ENCODE measurements around the gene SLC35G2. TPM values are rescaled to one million over a fixed set of nuclear protein-coding genes. Genes with fewer than 3 reads are reported as not detected.

SLC35G2 gene
- 9.2 and 11.3 TPM in 2 replicates for total RNA-seq

GRCh38 chr3:136818769-136819391, at the start of gene SLC35G2:
TSS of gene SLC35G2 (plus strand) at chr3:136819126. CDS start at chr3:136854461, 35,335 bp downstream.

DNA sequence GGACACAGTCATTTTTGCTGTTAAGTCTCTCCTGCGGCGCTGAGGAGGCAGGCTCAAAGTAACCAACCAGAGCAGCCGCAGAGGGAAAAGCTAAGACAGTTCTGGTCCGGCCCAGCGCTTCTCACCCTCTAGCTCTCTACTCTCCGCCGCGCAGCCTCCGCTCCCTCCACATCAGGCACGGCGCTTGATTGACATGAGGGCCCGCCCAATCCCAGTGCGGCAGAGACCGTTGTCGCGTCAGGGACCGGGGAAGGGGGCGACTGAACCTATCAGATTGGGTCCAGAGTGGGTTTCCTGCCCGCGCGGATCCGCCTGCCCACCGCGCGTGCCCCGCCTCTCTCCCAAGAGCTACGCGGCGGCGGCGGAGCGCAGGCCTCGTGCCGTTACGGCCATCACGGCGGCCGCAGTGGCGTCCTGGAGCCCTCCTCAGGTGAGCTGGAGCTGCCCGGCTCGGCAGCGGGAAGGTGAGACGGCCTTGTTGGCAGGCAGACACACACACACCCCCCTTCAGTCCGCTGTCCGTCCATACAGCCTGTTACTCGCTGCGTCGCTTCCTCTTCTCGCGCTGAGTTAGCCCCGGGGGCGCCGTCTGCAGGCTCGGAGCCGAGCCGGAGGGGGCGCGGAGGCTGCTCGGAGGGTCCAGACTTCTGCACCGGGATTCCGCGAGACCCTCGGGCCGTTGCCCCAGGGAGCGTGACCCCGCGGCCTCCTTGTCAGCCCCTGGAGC, 43.1 kb downstream of the SLC35G2 start, which contains the start of gene NCK1:
TSS of gene NCK1 (plus strand) at position 319 of the 727 bp plus-strand sequence. CDS start 65,794 bp downstream, outside the sequence.

Other genes starting within 250 kb of the SLC35G2 start
- 34.4 and 38.3 TPM in 2 replicates for gene STAG1, start 66.7 kb upstream of the SLC35G2 start, total RNA-seq
- gene NCK1, start 43.1 kb downstream of the SLC35G2 start, total RNA-seq: 50.6 and 57.2 TPM in 2 replicates
- gene IL20RB, start 138.9 kb downstream of the SLC35G2 start, total RNA-seq: 0.38 and 1.1 TPM in 2 replicates

All from regular cardiac myocyte (primary cell).